ENCODE results near the gene ATXN1. TPM values are rescaled to one million over a fixed set of nuclear protein-coding genes. Genes with fewer than 3 reads are reported as not detected.
"Not testable (repeated sequence)": the region's sequence is repeated elsewhere in the genome, so short reads cannot be mapped to it uniquely, and the experiment has no call there.

The ATXN1 gene
- polyA plus RNA-seq, 6 donors from 2014 or later = 0.14 to 1.2 (median 0.60) TPM; not detected in 1

DNA sequence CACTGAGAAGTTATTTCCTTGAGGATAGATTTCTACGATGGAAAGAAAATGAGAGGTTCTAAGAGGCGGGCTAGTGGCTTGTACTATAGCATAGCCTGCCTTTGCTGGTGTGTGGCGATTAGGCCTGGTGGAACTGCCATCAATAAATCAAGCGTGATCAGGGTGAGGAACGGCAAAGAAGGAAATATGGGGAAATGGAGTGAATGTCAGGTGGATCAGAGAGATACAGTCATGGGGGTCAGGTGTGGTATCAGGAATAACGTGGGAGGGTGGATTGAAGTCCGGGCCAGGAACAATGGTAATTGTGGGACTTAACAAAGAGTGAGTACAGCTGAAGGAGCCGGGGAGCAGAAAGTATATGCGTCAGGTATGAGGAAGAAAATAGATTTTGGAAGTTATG lies 500.7 kb downstream of the ATXN1 start:
- not testable (repeated sequence) for H3K9me3 Mint-ChIP-seq; ATAC-seq (ENCODE audit: low read depth in 2 of 2); H3K4me3 Mint-ChIP-seq; DNase-seq; H3K4me1 Mint-ChIP-seq; H3K27me3 Mint-ChIP-seq; H3K36me3 Mint-ChIP-seq; H3K27ac Mint-ChIP-seq

DNA sequence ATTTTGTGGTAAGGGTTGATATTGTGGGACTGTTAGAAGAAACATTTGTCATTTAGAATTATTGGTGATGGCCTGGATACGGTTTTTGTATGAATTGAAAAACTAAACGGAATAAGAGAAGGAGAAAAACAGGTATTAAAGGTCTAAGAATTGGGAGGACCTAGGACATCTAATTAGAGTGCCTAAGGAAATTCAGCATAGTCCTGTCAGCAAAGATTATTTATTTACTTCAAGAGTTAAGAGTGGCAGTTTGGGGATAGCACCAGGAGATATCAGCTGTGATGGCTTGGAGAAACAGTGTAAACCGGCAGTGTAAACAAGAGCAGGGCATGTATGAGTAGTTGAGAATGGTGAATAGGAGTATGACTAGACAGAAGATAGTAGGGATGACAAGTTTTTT lies 501.7 kb downstream of the ATXN1 start:
- not testable (repeated sequence) for H3K4me3 Mint-ChIP-seq; H3K9me3 Mint-ChIP-seq; H3K4me1 Mint-ChIP-seq; H3K27me3 Mint-ChIP-seq; ATAC-seq (ENCODE audit: low read depth in 2 of 2); H3K36me3 Mint-ChIP-seq; H3K27ac Mint-ChIP-seq; DNase-seq

DNA sequence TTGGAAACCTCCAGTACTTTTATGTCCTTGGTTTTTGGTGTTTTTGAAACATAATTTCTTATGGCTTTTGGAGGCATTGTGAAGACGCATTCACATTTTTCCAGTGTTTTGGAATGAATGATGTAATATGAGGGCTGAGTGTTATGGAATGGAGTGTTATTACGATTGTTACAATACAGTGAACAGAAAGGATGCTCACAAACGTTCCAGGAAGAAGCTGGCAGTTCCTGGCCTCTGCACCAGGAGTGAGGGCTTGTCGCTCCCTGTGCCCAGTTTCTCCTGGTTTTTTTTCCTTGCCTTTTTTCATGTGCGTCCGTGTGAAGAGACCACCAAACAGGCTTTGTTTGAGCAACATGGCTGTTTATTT lies 502.6 kb downstream of the ATXN1 start:
- Mint-ChIP-seq H3K36me3 (no peaks in the 10 kb centered on the region), H3K27ac (no peak overlapping the region), H3K4me1 (no peaks in the 10 kb centered on the region), H3K9me3 (no peaks in the 10 kb centered on the region), H3K4me3 (no peak overlapping the region), H3K27me3 (no peaks in the 10 kb centered on the region)
- ATAC-seq (ENCODE audit: low read depth in 2 of 2) = no peak
- no peak for DNase-seq

DNA sequence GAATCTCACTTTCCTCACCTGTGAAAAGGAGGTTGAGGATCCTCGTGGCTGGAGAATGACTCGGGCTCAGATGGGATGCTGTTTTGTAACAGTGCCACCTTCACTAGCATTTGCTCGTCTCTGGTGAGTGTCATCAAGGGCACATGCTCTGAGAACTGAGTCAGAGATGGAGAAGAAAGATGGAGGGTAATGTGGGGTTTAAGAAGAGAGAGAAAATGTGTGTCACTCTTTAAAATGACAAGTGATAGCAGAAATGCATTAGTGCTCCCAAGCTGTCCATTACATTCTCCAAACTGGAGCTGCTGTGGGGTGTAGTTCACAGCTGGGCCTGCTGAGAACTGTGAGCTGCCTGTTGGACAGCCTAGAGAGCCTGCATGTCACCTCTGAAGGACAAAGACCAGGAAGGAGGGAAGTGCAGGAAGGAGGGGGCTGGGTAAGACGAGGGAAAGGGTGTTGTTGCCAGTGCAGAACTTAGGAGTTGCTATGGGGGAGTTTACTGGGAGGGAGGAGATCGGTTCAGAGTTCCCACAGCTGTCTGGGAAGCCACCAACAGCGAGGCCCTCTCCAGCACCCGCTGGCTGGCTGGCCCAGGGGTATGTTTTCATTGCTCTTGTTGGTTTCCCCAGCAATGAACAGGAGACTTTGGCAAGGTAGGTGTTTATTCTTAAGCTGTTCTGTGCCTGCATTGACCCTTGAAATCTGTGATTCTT lies 503.1 kb downstream of the ATXN1 start:
- H3K4me1 Mint-ChIP-seq = no peaks in the 10 kb centered on the region
- no peaks in the 10 kb centered on the region for H3K36me3 Mint-ChIP-seq
- DNase-seq (no peak), ATAC-seq (ENCODE audit: low read depth in 2 of 2) (no peak)
- peak overlapping the region in 1 of 8 donors; percentile 25 for H3K4me3 Mint-ChIP-seq
- no peaks in the 10 kb centered on the region for H3K27me3 Mint-ChIP-seq
- H3K9me3 Mint-ChIP-seq = no peaks in the 10 kb centered on the region
- no peak overlapping the region for H3K27ac Mint-ChIP-seq

DNA sequence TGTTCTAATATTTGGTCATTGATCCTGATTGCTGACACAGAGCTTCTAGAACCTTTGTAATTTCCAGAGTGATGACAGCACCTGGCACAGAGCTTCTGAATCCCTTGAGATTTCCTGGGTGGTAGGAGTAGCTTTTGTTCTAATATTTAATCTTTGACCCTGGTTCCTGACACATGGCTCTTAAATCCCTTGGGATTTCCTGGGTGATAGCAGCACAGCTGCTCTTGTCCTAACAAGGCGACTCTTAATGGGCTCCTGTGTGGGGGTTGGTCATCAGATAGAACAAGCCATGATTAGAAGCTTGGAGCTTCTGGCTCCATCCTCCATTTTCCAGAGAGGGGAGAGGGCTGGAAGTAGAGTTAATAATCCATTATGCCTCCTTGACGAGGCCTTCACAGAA lies 504.5 kb downstream of the ATXN1 start:
- Mint-ChIP-seq H3K9me3 (no peaks in the 10 kb centered on the region), H3K27ac (no peak overlapping the region), H3K4me1 (no peaks in the 10 kb centered on the region), H3K27me3 (no peaks in the 10 kb centered on the region), H3K36me3 (no peaks in the 10 kb centered on the region), H3K4me3 (no peak overlapping the region)
- DNase-seq (no peak), ATAC-seq (ENCODE audit: low read depth in 2 of 2) (no peak)

DNA sequence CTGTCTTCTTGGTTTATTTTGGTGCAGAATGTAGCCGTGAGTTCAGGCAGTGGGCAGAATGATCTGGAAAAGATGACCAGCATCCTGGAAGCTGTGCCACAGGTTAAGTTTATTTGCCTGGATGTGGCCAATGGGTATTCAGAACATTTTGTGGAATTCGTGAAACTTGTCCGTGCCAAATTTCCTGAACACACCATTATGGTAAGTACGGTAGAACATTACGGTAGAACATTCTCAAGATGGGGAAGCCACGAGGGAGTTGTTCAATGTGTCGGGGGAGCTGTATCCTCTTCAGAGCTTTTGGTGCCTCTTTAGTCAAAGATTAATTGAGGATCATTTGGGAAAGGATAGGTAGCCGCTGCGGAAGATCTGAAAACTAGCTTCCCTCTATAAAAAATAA lies 506.7 kb downstream of the ATXN1 start:
- H3K4me1 Mint-ChIP-seq = no peaks in the 10 kb centered on the region
- H3K4me3 Mint-ChIP-seq = no peak overlapping the region
- no peak for ATAC-seq (ENCODE audit: low read depth in 2 of 2)

DNA sequence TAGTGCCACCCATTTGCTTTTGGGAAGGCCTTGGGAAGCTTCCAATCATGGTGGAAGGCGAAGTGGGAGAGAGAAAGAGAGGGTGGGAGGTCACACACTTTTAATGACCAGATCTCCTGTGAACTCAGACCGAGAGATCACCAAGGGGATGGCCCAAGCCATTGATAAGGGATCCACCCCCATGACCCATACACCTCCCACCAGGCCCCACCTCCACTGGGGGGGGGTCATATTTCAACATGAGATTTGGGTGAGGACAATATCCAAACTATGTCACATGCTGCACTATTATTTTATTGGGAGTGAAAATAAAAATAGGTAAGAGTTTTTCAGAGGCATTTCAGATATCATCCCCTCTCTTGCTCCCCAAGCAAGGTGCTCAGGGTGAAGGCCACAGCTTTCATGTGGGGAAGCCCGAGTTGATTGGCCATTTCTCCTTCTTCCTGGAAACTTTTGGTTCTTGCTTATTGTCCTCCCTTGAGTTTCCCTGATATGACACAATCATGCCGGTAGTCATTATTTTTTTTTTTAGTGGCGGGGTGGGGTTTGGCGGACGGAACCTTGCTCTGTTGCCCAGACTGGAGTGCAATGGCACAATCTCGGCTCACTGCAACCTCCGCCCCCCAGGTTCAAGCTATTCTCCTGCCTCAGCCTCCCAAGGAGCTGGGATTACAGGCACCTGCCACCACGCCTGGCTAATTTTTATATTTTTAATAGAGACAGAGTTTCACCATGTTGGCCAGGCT lies 507.7 kb downstream of the ATXN1 start:
- ATAC-seq (ENCODE audit: low read depth in 2 of 2) (no peak), DNase-seq (no peak)
- Mint-ChIP-seq H3K9me3 (no peaks in the 10 kb centered on the region), H3K4me3 (no peak overlapping the region), H3K27ac (no peak overlapping the region), H3K36me3 (no peaks in the 10 kb centered on the region), H3K27me3 (no peaks in the 10 kb centered on the region), H3K4me1 (no peaks in the 10 kb centered on the region)

More for the DNA sequence above, 506.7 kb downstream of the ATXN1 start:
- Mint-ChIP-seq H3K36me3 (no peaks in the 10 kb centered on the region), H3K9me3 (no peaks in the 10 kb centered on the region), H3K27ac (no peak overlapping the region), H3K27me3 (no peaks in the 10 kb centered on the region)
- no peak for DNase-seq

DNA sequence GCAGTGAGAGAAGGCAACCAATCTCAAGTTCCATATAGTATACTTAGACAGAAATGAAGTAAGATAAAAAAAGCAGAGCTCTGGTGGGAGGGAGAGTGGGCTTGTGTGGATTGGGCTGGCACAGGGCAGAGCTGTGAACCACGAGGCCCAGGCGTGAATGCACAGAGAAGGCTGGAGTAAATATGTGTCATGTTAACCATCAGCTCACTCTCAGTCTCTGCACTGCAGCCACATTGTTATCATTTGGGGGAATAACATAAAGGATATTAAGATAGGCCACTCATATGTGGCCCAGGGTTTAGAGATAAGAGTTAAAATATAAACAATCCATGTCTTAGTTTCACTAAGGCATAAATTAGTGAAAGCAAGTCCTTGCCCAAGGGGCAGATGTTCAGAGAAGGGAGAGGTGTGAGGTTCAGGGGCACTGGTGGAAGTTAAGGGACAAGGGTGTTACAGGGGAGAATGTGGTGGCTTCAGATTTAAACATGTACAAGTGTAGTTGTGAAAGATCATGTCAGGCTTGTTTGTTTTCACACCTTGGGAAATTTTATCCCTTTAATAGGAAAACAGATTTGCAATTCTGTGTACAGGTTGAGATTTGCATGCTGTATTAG lies 508.5 kb downstream of the ATXN1 start:
- H3K4me3 Mint-ChIP-seq = no peak overlapping the region
- no peaks in the 10 kb centered on the region for H3K4me1 Mint-ChIP-seq
- ATAC-seq (ENCODE audit: low read depth in 2 of 2) (no peak), DNase-seq (no peak)
- no peaks in the 10 kb centered on the region for H3K27me3 Mint-ChIP-seq
- no peaks in the 10 kb centered on the region for H3K9me3 Mint-ChIP-seq
- no peak overlapping the region for H3K27ac Mint-ChIP-seq
- H3K36me3 Mint-ChIP-seq = no peaks in the 10 kb centered on the region

DNA sequence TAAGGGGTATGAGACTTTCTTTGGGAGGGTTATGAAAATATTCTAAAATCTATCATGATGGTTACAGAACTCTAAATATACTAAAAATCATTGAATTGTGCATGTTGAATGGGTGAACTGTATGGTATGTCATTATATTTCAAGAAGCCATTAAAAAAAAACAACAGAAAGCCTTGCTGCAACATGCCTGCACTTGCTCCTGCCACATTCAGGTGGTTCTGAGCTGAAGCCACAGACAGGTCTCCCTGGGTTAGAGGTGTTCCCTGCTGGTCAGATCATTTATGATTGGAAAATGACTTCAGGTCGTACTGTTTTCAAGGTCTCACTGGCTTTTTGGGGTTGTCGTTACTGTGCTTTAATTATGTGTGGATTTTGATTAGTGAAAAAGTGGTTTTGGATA lies 509.6 kb downstream of the ATXN1 start:
- no peak overlapping the region for H3K4me3 Mint-ChIP-seq
- H3K36me3 Mint-ChIP-seq = no peaks in the 10 kb centered on the region
- H3K27me3 Mint-ChIP-seq = no peaks in the 10 kb centered on the region
- no peak for DNase-seq
- H3K9me3 Mint-ChIP-seq = no peaks in the 10 kb centered on the region
- H3K4me1 Mint-ChIP-seq = no peaks in the 10 kb centered on the region
- ATAC-seq (ENCODE audit: low read depth in 2 of 2) = no peak
- no peak overlapping the region for H3K27ac Mint-ChIP-seq

DNA sequence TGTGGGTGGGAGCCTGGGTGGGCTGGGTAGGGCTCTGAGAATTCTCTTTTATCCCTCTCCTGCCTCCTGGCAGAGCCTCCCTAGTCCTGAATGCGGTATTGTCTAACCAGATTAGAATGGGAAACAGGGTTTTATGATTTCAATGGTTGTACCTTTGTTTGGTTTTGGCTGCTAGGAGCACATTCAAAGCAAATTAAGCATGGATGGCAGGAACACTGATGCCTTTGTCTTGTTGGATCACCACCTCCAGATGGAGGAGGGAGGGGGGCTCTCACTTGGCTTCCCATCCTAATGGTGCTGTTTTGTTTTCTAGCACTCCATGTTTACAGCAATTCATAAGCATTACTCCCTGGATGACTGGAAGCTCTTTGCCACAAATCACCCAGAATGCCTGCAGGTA lies 511.3 kb downstream of the ATXN1 start:
- Mint-ChIP-seq H3K36me3 (no peaks in the 10 kb centered on the region), H3K27ac (no peak overlapping the region), H3K9me3 (no peaks in the 10 kb centered on the region), H3K4me3 (no peak overlapping the region), H3K4me1 (no peaks in the 10 kb centered on the region), H3K27me3 (peaks cover 0 to 15% (median 7%) of the 10 kb centered on the region in 3 donors)
- ATAC-seq (ENCODE audit: low read depth in 2 of 2) (no peak), DNase-seq (no peak)

All from naive B cell (primary cell).